Measurements from ENCODE around the gene DVL1. TPM values are rescaled to one million over a fixed set of nuclear protein-coding genes. Genes with fewer than 3 reads are reported as not detected.

The DVL1 gene
- total RNA-seq, 4 donors from 2014 or later: 84.4 to 174 (median 88.9) TPM

DNA sequence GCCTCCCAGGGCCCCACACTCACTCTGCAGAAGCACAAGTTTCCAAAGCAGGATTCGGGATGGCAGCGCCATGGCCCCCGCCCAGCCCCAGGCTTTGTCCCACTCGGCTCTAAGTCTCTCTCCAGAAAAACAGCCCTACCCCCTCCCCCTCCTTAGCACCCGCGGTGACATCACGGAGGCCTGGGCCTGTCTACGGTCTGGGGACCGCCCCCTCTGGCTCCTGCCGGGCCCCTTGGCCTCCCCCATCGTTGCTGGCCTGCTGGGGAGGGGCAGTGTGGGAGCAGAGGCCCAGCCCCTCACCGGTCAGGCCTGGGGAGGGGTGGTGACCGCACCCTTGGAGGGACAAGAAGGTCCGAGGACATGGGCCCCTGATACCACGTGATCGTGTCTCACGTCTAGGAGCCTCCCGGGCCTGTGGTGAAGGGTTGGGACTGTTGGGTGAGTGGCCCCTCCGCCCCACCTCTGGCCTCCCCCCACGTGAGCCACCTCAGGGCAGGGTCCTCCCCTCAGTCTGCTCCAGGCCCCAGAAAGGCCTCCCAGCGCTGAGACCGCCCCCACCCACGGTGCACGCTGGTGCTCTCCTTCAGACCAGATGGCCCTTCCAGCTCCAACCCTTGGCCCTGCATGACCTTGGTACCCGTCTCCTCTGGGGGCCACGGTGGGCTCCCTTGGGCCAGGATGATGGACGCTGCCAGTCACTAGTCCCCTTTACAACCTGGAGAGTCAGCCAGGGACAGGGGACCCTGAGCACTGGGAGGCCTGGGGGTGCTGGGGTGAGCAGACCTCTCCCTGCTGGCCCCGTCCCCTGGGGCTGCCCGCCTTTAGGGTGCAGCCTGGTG lies 9.4 kb upstream of the DVL1 start, which contains the start of gene MXRA8:
TSS of gene MXRA8 (minus strand) at position 123 of the 839 bp plus-strand sequence. CDS start at position 72, 51 bp downstream.
- H3K4me1 ChIP-seq: peaks cover 0 to 85% (median 20%) of the 10 kb centered on the region in 3 donors
- peaks cover 0 to 10% of the 10 kb centered on the region in 2 donors for H3K36me3 ChIP-seq
- H3K27me3 ChIP-seq: peaks cover 60% of the 10 kb centered on the region
- H3K4me3 ChIP-seq: peak within 1 kb of the TSS; percentile 28 to 63
- H3K9me3 ChIP-seq: no peaks in the 10 kb centered on the region
- peak; percentile 28 for TF ChIP-seq POLR2AphosphoS5 (IDR thresholded peaks at IDR 0.05)
- peak in 1 of 2 donors; percentile 30 for TF ChIP-seq POLR2A (IDR thresholded peaks at IDR 0.05)
- TF ChIP-seq, protein P1, sequence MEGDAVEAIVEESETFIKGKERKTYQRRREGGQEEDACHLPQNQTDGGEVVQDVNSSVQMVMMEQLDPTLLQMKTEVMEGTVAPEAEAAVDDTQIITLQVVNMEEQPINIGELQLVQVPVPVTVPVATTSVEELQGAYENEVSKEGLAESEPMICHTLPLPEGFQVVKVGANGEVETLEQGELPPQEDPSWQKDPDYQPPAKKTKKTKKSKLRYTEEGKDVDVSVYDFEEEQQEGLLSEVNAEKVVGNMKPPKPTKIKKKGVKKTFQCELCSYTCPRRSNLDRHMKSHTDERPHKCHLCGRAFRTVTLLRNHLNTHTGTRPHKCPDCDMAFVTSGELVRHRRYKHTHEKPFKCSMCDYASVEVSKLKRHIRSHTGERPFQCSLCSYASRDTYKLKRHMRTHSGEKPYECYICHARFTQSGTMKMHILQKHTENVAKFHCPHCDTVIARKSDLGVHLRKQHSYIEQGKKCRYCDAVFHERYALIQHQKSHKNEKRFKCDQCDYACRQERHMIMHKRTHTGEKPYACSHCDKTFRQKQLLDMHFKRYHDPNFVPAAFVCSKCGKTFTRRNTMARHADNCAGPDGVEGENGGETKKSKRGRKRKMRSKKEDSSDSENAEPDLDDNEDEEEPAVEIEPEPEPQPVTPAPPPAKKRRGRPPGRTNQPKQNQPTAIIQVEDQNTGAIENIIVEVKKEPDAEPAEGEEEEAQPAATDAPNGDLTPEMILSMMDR (IDR thresholded peaks at IDR 0.05): no peak
- WGBS, 2 donors (ENCODE audit: low coverage in 1 of 2): 46% methylated on average over 2 of the region's 29 CpGs; no CpG with 5 or more reads in 1 of the 2 donors
- H3K27ac ChIP-seq: peak within 1 kb of the TSS; percentile 41 to 92 (median 88)
- peak; percentile 78 for ATAC-seq

DNA sequence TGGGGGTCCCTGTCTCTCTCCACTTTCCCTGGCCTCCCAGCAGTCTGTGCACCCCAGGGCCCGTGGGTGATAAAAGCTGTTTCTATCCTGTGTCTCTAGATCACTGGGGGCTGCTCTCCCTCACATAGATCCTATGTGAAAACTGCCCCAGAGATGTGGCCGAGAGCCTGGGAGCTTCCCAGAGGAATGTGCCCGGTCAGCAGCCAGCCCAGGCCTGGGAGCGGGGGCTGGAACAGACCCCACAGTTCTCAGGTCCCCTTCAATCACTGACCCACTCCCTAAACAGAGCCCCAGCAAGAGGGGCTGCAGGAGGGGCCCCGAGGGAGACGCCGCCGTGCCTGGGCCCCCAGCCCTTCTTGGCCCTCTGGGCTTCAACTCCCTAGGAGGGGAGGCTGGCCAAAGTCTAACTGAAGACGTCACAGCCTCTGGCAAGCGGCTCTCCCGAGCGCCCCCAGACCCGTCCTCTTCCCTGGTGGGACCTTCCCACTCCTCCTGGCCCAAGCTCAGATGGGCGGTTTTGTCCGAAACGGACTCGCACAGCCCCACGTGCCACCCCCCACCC lies 8.7 kb upstream of the DVL1 start:
- H3K36me3 ChIP-seq: peaks cover 0 to 17% of the 10 kb centered on the region in 2 donors
- no peaks in the 10 kb centered on the region for H3K9me3 ChIP-seq
- 11% methylated on average over 7 of the region's 18 CpGs; no CpG with 5 or more reads in 1 of the 2 donors for WGBS, 2 donors (ENCODE audit: low coverage in 1 of 2)
- peak overlapping the region; percentile 28 to 63 for H3K4me3 ChIP-seq
- peaks cover 0 to 92% (median 27%) of the 10 kb centered on the region in 3 donors for H3K4me1 ChIP-seq
- H3K27ac ChIP-seq: peak overlapping the region; percentile 41 to 92 (median 88)
- H3K27me3 ChIP-seq: peaks cover 67% of the 10 kb centered on the region
- ATAC-seq: no peak
- TF ChIP-seq POLR2A (IDR thresholded peaks at IDR 0.05) (no peak), POLR2AphosphoS5 (IDR thresholded peaks at IDR 0.05) (no peak), EP300 (IDR thresholded peaks at IDR 0.05) (no peak)
- TF ChIP-seq, protein P1 (IDR thresholded peaks at IDR 0.05): no peak

DNA sequence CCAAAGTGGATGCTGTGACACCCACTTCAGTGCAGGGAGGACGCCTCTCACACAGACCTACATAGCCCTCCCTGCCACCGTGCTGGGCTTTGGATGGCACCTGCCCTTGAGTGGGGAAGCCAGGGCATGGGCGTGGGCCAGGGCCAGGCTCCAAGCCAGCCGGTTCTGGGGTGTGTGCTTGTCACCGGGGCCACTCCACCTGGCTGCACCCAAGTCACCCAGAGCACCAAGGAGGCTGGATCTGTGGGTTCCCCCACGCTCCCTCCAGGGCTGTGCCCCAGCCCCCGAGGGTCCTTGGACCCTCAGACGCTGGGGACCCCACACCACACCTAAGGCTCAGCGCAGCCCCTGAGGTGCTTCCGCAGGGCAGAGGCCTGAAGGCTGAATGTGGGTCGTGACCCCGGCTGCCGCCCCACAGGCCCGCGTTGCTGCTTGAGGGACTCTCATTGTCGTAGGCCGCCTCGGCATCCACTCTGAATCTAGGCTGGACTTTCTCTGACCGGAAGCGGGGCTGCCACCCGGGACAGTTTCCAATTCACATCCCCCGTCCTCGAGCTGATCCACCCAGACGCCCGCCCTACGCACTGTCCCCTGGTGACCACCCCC lies 7.7 kb upstream of the DVL1 start:
- H3K4me1 ChIP-seq: peaks cover 0 to 96% (median 36%) of the 10 kb centered on the region in 3 donors
- WGBS, 2 donors (ENCODE audit: low coverage in 1 of 2): 16 to 34% methylated on average over 10 of the region's 26 CpGs

DNA sequence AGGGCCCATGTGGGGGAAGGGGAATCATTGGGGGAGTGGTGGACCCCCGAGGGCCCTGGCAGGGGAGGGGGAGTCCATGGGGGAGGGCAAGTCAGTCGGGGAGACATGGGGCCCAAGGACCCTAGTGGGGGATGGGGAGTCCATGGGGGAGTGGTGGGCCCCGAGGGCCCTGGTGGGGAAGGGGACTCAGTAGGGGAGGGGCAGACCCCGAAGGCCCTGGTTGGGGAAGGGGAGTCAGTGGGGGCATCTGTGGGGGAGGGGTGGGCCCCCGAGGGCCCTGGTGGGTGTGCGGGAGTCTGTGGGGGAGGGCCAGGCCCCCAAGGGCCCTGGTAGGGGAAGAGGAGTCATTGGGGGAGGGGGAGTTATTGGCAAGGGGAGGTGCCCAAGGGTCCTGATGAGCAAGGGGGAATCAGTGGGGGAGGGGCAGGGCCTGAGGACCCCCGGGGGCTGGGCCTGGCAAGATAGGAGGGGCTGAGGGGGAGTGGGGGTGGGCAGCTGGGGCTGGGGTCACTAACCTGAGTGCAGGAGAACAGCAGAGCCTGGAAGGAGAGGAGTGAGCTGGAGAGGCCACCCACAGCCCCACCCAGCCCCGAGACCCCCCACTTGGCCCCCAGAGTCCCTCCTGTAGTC lies 7.1 kb upstream of the DVL1 start:
- H3K4me1 ChIP-seq: peaks cover 0 to 96% (median 41%) of the 10 kb centered on the region in 3 donors
- peak overlapping the region in 3 of 4 donors; percentile 87 to 92 (median 89) for H3K27ac ChIP-seq
- peaks cover 0 to 18% of the 10 kb centered on the region in 2 donors for H3K36me3 ChIP-seq
- no peaks in the 10 kb centered on the region for H3K9me3 ChIP-seq
- no peak for ATAC-seq
- peak overlapping the region in 1 of 2 donors; percentile 63 for H3K4me3 ChIP-seq
- TF ChIP-seq EP300 (IDR thresholded peaks at IDR 0.05) (no peak), POLR2A (IDR thresholded peaks at IDR 0.05) (no peak), POLR2AphosphoS5 (IDR thresholded peaks at IDR 0.05) (no peak)
- TF ChIP-seq, protein P1 (IDR thresholded peaks at IDR 0.05): no peak
- H3K27me3 ChIP-seq: peaks cover 68% of the 10 kb centered on the region
- 20% methylated on average over 1 of the region's 8 CpGs; no CpG with 5 or more reads in 1 of the 2 donors for WGBS, 2 donors (ENCODE audit: low coverage in 1 of 2)

More for the DNA sequence above, 7.7 kb upstream of the DVL1 start:
- peaks cover 68% of the 10 kb centered on the region for H3K27me3 ChIP-seq
- peaks cover 0 to 18% of the 10 kb centered on the region in 2 donors for H3K36me3 ChIP-seq
- peak overlapping the region; percentile 28 to 63 for H3K4me3 ChIP-seq
- peak overlapping the region; percentile 6 to 92 (median 88) for H3K27ac ChIP-seq
- ATAC-seq: no peak
- no peaks in the 10 kb centered on the region for H3K9me3 ChIP-seq
- TF ChIP-seq POLR2A (IDR thresholded peaks at IDR 0.05) (no peak), POLR2AphosphoS5 (IDR thresholded peaks at IDR 0.05) (no peak)
- TF ChIP-seq, protein P1 (IDR thresholded peaks at IDR 0.05): no peak
